Spleen (tissue), 11 donors: ENCODE data around the gene RAMP1. TPM values are rescaled to one million over a fixed set of nuclear protein-coding genes. Genes with fewer than 3 reads are reported as not detected.
"Not testable (repeated sequence)": the region's sequence is repeated elsewhere in the genome, so short reads cannot be mapped to it uniquely, and the experiment has no call there.

Experiments used
- DNase-seq: peaks from one replicate; pipeline ENCODE4 v3.0.0-alpha.2; 2020
- H3K27ac ChIP-seq, 8 donors: fragments of 200-600 bp; sonication (generic) in 7 of 8; 1 replicate in 4 of 8; 2 replicates in 4 of 8; pipeline versions ENCODE4 v1.5.0 to v1.8.0; 2016 to 2021; ENCODE audit warnings: inconsistent platforms in 4 of 8, mild to moderate bottlenecking in 4 of 8, moderate library complexity in 1 of 8
- H3K27me3 ChIP-seq, 7 donors: fragments of 200-600 bp; sonication (generic) in 6 of 7; replicated peaks in 1 of 7; 1 replicate in 4 of 7; 2 replicates in 3 of 7; pipeline versions ENCODE4 v1.5.0 to v1.8.0; 2016 to 2021; ENCODE audit warnings: inconsistent platforms in 3 of 7, mild to moderate bottlenecking in 1 of 7
- H3K36me3 ChIP-seq, 6 donors: fragments of 200-600 bp; sonication (generic) in 5 of 6; 1 replicate in 4 of 6; 2 replicates in 2 of 6; pipeline versions ENCODE4 v1.5.0 to v1.8.0; 2016 to 2021; ENCODE audit warnings: inconsistent platforms in 2 of 6
- H3K4me1 ChIP-seq, 6 donors: fragments of 200-600 bp; sonication (generic) in 5 of 6; 1 replicate in 3 of 6; 2 replicates in 3 of 6; pipeline versions ENCODE4 v1.5.0 to v1.8.0; 2016 to 2021; ENCODE audit warnings: inconsistent platforms in 3 of 6
- H3K4me3 ChIP-seq, 8 donors: fragments of 200-600 bp; sonication (generic) in 7 of 8; 1 replicate in 4 of 8; 2 replicates in 4 of 8; pipeline versions ENCODE4 v1.5.0 to v1.8.0; 2016 to 2021; ENCODE audit warnings: inconsistent platforms in 4 of 8, mild to moderate bottlenecking in 4 of 8, moderate library complexity in 2 of 8
- H3K9me3 ChIP-seq, 8 donors: fragments of 200-600 bp; sonication (generic) in 7 of 8; 1 replicate in 4 of 8; 2 replicates in 4 of 8; pipeline versions ENCODE4 v1.5.0 to v1.8.0; 2016 to 2021; ENCODE audit warnings: inconsistent platforms in 4 of 8
- CTCF ChIP-seq, 11 experiments: fragments of 200-600 bp in 7 of 11; fragments of 450-650 bp in 4 of 11; sonication (generic) in 4 of 11; IDR thresholded peaks in 8 of 11; conservative IDR thresholded peaks in 3 of 11; 1 replicate in 7 of 11; 2 replicates in 4 of 11; pipeline versions ENCODE4 v1.4.0 to v1.8.0; 2016 to 2021; ENCODE audit warnings: antibody characterized with exemption in 11 of 11, inconsistent platforms in 4 of 11, mild to moderate bottlenecking in 1 of 11
- POLR2A ChIP-seq, 3 donors: fragments of 450-650 bp; IDR thresholded peaks; one replicate each; pipeline ENCODE4 v1.5.1; 2017; ENCODE audit warnings: antibody characterized with exemption in 3 of 3, mild to moderate bottlenecking in 1 of 3
- POLR2AphosphoS5 ChIP-seq, 3 donors: sonication (generic); formaldehyde crosslinking; IDR thresholded peaks; one replicate each; pipeline ENCODE4 v1.5.1; 2017; ENCODE audit warnings: antibody characterized with exemption in 3 of 3
- WGBS, 5 donors: extraction: QIAGEN DNeasy Blood & Tissue Kit in 3 of 5; methylation state at CpG; one replicate each; pipeline versions ENCODE4 v1.1.5 to v1.1.7; 2013 to 2018; 5-methylcytosine and 5-hydroxymethylcytosine counted together
- intact Hi-C: fragments of 100-400 bp; cut with DNase I; formaldehyde crosslinking; loops from one replicate; pipeline ENCODE4 v1.15.0; 2023; ENCODE audit warnings: low total_unique reads
- polyA plus RNA-seq, 3 donors: library from polyadenylated mRNA; stranded (reverse); fragments of 200-250 nt; gene quantifications; one replicate each; pipeline ENCODE4 v1.2.1, GENCODE V29; 2013
- total RNA-seq, 7 donors: library from RNA; depleted of rRNA in 3 of 7; stranded (reverse); fragments of >200 nt in 3 of 7; fragmentation: NEBNext Ultra II Directional in 4 of 7; extraction: Animal tissue kit (Norgen Biotek cat#: 25700) in 4 of 7; gene quantifications; one replicate each; pipeline versions ENCODE4 v1.1.0 to v1.2.1, GENCODE V29; 2016 to 2021
- donor health status: healthy with polysubstance abuse.
- donor health status: DM: no; HTN: no; CAD: no; lungs with moderate emphysema.
- donor health status: DM: no; HTN: no; CAD: no.
- donor health status: Bipolar disorder and iron deficiency.
- donor health status: healthy.
- donor health status: DM: no; HTN: no; CAD: no.
- donor health status: DM: yes; HTN: yes; CAD: no.

The RAMP1 gene
- total and polyA plus RNA-seq, 10 donors = 4.5 to 44.5 (median 9.5) TPM

DNA sequence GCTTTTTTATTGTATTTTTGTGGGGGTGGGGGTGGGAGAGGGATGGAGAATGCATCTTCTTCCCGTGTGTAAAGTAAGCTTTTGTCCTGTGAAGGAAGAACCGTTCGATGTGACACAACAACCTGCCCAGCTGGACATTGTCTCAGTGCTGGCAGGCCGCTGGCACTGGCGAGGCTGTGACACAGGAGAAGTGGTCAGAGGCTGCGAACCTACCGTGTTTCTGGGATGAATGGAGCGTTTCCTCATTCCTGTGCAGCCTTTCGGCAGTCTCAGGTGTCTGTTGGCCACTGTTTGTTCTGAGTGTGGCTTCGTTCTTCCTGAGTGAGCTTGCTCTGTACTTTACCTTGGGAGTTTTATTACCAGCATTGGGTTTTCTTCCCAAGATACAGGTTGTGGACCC is 8.0 kb downstream of the RAMP1 start:
- 87 to 95% (median 92%) methylated on average over 10 of the region's 10 CpGs for WGBS, 5 donors
- intact Hi-C loops = no loop called here
- no peak for TF ChIP-seq POLR2AphosphoS5 (IDR thresholded peaks at IDR 0.05)
- no peak for TF ChIP-seq CTCF (IDR thresholded peaks at IDR 0.05 in 8 of 11, conservative IDR thresholded peaks at IDR 0.05 in 3 of 11)
- TF ChIP-seq POLR2A (IDR thresholded peaks at IDR 0.05) = no peak
- Histone ChIP-seq H3K36me3 (no peaks in the 10 kb centered on the region), H3K27ac (no peak overlapping the region), H3K4me3 (no peak overlapping the region), H3K4me1 (peaks cover 0 to 10% (median 0%) of the 10 kb centered on the region in 6 donors), H3K27me3 (peaks cover 0 to 55% (median 0%) of the 10 kb centered on the region in 7 donors), H3K9me3 (no peaks in the 10 kb centered on the region)
- DNase-seq = peak; percentile 38

GRCh38 chr2:237868074-237868473 is 8.7 kb downstream of the RAMP1 start:
- peaks cover 0 to 53% (median 0%) of the 10 kb centered on the region in 7 donors for H3K27me3 ChIP-seq
- DNase-seq, H3K36me3 ChIP-seq, H3K9me3 ChIP-seq, intact Hi-C loops, H3K27ac ChIP-seq, H3K4me3 ChIP-seq: not testable (repeated sequence)
- peaks cover 0 to 11% (median 0%) of the 10 kb centered on the region in 6 donors for H3K4me1 ChIP-seq
- WGBS, 5 donors = 86 to 96% (median 93%) methylated on average over 4 of the region's 4 CpGs

GRCh38 chr2:237868631-237869342 is 9.4 kb downstream of the RAMP1 start:
- H3K4me3 ChIP-seq = no peak overlapping the region
- peaks cover 0 to 18% (median 1%) of the 10 kb centered on the region in 6 donors for H3K4me1 ChIP-seq
- intact Hi-C loops = no loop called here
- no peak for DNase-seq
- H3K27me3 ChIP-seq = peaks cover 0 to 53% (median 0%) of the 10 kb centered on the region in 7 donors
- no peaks in the 10 kb centered on the region for H3K9me3 ChIP-seq
- 42 to 48% (median 47%) methylated on average over 22 of the region's 22 CpGs for WGBS, 5 donors
- H3K27ac ChIP-seq = no peak overlapping the region
- H3K36me3 ChIP-seq = no peaks in the 10 kb centered on the region
- TF ChIP-seq POLR2A (IDR thresholded peaks at IDR 0.05) (no peak), CTCF (IDR thresholded peaks at IDR 0.05 in 8 of 11, conservative IDR thresholded peaks at IDR 0.05 in 3 of 11) (no peak), POLR2AphosphoS5 (IDR thresholded peaks at IDR 0.05) (no peak)

DNA sequence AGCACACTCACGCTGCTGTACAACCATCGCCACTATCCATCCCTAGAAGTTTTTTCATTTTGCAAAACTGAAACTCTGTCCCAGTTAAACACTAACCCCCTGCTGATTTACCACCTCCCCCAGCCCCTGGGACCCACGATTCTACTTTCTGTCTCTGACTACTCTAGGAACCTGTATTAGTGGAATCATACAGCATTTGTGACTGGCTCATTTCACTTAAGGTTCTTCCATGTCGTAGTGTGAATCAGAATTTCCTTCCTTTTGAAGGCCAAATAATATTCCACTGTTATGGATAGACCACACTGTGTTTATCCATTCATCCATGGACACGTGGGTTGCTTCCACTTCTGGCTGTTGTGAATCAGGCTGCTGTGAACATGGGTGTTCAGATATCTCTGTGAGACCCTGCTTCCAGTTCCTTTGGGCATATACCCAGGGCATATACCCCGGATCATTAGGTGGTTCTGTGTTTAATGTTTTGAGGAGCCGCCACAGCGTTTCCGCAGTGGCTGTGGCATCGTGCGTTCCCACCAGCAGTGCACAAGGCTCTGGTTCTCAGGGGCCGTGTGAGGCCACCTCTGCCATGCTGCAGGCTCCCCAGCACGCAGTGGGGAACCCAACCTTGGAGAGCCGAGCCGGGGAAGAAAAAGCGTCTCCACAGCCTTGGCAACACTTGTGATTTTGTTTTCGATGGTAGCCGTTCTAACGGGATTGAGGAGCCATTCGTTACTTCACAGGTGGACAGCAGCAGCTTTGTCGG is 10.1 kb downstream of the RAMP1 start:
- H3K36me3 ChIP-seq = no peaks in the 10 kb centered on the region
- H3K4me3 ChIP-seq = no peak overlapping the region
- intact Hi-C loops = no loop called here
- H3K9me3 ChIP-seq = no peaks in the 10 kb centered on the region
- H3K4me1 ChIP-seq = peaks cover 0 to 23% (median 4%) of the 10 kb centered on the region in 6 donors
- peak; percentile 58 for DNase-seq
- H3K27me3 ChIP-seq = peaks cover 0 to 52% (median 0%) of the 10 kb centered on the region in 7 donors
- WGBS, 5 donors = 91 to 95% (median 93%) methylated on average over 21 of the region's 21 CpGs
- H3K27ac ChIP-seq = no peak overlapping the region
- no peak for TF ChIP-seq CTCF (IDR thresholded peaks at IDR 0.05 in 8 of 11, conservative IDR thresholded peaks at IDR 0.05 in 3 of 11)
- TF ChIP-seq POLR2A (IDR thresholded peaks at IDR 0.05) = no peak
- TF ChIP-seq POLR2AphosphoS5 (IDR thresholded peaks at IDR 0.05) = no peak
